ENCODE data around the gene ELMO2.

DNA sequence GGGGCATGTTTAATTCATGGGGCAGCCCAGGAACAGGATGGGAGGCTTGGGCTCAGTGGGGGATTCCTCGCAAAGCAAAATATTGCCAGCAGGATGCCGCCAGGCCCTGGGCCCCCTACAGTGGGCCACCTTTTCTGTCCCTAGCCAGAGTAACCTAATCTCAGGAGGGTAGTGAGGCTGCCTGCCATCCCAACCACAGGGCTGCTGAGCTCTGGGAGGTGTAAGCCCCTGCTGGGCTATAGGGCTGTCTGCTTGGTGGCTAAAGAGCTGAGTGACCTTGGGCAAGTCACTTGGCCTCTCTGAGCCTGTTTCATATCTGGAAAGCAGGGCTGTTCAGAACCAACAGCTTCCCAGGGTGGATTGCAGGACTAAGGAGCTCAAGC, 62.4 kb downstream of the ELMO2 start:
- TF ChIP-seq, protein P1, sequence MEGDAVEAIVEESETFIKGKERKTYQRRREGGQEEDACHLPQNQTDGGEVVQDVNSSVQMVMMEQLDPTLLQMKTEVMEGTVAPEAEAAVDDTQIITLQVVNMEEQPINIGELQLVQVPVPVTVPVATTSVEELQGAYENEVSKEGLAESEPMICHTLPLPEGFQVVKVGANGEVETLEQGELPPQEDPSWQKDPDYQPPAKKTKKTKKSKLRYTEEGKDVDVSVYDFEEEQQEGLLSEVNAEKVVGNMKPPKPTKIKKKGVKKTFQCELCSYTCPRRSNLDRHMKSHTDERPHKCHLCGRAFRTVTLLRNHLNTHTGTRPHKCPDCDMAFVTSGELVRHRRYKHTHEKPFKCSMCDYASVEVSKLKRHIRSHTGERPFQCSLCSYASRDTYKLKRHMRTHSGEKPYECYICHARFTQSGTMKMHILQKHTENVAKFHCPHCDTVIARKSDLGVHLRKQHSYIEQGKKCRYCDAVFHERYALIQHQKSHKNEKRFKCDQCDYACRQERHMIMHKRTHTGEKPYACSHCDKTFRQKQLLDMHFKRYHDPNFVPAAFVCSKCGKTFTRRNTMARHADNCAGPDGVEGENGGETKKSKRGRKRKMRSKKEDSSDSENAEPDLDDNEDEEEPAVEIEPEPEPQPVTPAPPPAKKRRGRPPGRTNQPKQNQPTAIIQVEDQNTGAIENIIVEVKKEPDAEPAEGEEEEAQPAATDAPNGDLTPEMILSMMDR (IDR thresholded peaks at IDR 0.05), result no peak
- no peak for TF ChIP-seq POLR2A (IDR thresholded peaks at IDR 0.05)
- no peak for TF ChIP-seq POLR2AphosphoS5 (IDR thresholded peaks at IDR 0.05)
- TF ChIP-seq EP300 (IDR thresholded peaks at IDR 0.05), result no peak

Data from stomach (tissue), 4 donors.